Cardiac ventricle fibroblast (primary cell): Measurements from ENCODE around the gene TBC1D8. TPM values are rescaled to one million over a fixed set of nuclear protein-coding genes. Genes with fewer than 3 reads are reported as not detected.

Experiments used
- total RNA-seq: library from RNA; depleted of rRNA; stranded (reverse); fragments of >200 nt; gene quantifications from 2 replicates; pipeline ENCODE4 v1.2.3, GENCODE V29; 2015

TBC1D8 gene
- 12.6 and 16.9 TPM in 2 replicates for total RNA-seq

DNA sequence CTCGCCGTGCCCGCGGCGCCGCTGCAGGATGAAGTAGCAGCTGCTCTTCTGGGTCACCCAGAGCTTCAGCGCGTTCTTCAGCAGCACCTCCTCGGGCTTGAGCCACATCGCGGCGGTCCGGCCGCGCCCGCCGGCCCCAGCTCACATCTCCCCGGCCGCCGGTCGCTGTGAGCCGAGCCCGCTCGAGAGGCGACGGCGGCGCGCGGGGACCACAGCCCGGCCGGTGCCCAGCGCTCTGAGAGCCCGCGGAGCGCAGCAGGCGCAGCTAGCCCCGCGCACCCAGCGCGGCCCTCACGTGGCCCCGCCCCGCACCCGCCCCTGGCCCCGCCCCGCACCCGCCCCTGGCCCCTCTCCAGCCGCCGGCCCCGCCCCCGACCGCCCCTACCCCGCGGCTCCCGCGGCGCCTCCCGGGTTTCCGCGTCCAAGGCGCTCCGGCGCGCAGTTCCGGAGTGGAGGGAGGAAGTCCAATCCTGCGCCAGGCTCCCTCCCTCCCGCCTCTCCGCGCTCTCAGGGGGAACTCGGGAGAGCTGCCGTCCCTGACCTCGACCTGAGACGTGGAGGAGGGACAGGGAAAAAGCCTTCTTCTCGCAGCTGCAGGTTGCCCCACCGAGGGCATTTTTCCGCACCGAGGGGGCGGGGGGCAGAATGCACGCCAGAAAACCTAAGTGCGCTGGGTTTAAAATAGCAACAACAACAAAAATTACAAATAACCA, at the start of gene TBC1D8:
Gene TBC1D8, minus strand, starts transcription at position 237 of the 713 bp plus-strand sequence. Its CDS starts 129 bp downstream, at position 108.

DNA sequence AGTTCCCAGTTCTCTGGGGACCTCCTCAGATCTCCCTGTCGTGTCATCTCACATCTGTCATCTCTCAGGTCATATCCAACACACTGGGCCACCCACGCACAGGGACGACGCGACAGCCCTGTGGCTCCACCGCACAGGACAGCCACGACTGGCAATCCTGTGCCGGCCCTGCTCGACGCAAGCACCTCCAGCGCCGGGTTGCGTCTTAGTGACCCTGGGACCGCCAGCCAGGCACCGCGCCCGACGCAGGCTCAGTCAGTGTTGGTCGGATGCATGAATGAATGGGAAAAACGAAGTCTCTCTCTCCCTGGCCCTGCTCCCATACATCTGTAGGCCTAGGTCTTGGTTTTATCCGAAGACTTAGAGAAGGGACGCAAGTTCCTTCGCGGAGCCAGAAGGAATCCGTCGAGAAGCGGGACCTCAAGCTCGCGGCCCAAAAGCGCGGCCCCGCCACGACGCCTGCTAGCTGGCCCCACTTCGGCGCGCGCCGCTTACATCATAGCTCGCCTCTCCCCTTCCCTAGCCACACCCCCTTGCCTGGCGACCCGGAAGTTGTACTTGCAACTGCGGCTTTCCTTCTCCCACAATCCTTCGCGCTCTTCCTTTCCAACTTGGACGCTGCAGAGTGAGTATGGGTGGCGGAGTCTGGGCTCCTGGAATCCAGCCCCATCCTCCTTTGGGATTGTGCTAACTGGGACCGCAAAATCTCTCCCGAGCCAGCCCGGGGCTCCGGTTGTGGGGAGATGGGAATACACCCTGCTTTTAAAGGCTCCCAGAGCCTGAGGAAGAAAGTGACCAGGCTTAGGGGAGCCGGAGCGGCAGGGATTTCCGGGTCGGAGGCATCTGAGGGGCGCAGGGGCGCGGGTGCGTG, 149.3 kb downstream of the TBC1D8 start, which contains the start of gene RPL31:
Gene RPL31, plus strand, starts transcription at position 599 of the 871 bp plus-strand sequence. CDS start 413 bp downstream, outside the sequence.

Other genes starting within 250 kb of the TBC1D8 start
- gene RPL31, start 149.1 kb downstream of the TBC1D8 start, total RNA-seq = 1,179 and 1,375 TPM in 2 replicates
- 19.5 and 24.3 TPM in 2 replicates for gene CNOT11, start 101.5 kb upstream of the TBC1D8 start, total RNA-seq
- gene RNF149, start 157.3 kb upstream of the TBC1D8 start, total RNA-seq = 38.0 and 39.5 TPM in 2 replicates
- gene CREG2, start 236.1 kb upstream of the TBC1D8 start, total RNA-seq = 0.59 and 1.1 TPM in 2 replicates